Thymus (tissue), 11 donors: Measurements from ENCODE around the gene TRMT10C. TPM values are rescaled to one million over a fixed set of nuclear protein-coding genes. Genes with fewer than 3 reads are reported as not detected.
A peak's percentile ranks its signal among the peaks of the same experiment; 100 is the strongest.
"Not testable (repeated sequence)": the region's sequence is repeated elsewhere in the genome, so short reads cannot be mapped to it uniquely, and the experiment has no call there.

ENCODE experiments used
- DNase-seq, 9 donors: peaks; one replicate each; pipeline ENCODE4 v3.0.0-alpha.2; 2013; ENCODE audit warnings: low spot score in 9 of 9, low read depth in 6 of 9, missing footprints in 1 of 9
- H3K27ac ChIP-seq, 2 donors: one replicate each; pipeline ENCODE4 v1.5.1; 2013; ENCODE audit warnings: control low read depth in 1 of 2, low read depth in 1 of 2, low read length in 1 of 2, mild to moderate bottlenecking in 1 of 2, moderate library complexity in 1 of 2
- H3K27me3 ChIP-seq, 2 donors: one replicate each; pipeline ENCODE4 v1.5.1; 2013; ENCODE audit warnings: low read length in 1 of 2; ENCODE audit not compliant: control insufficient read depth in 2 of 2, insufficient read depth in 1 of 2
- H3K36me3 ChIP-seq, 2 donors: one replicate each; pipeline ENCODE4 v1.5.1; 2013; ENCODE audit warnings: low read length in 1 of 2, mild to moderate bottlenecking in 1 of 2, moderate library complexity in 1 of 2; ENCODE audit not compliant: control insufficient read depth in 2 of 2, insufficient read depth in 2 of 2
- H3K4me1 ChIP-seq, 2 donors: one replicate each; pipeline ENCODE4 v1.5.1; 2013; ENCODE audit warnings: low read length in 2 of 2; ENCODE audit not compliant: control insufficient read depth in 2 of 2, insufficient read depth in 2 of 2
- H3K4me3 ChIP-seq, 2 donors: one replicate each; pipeline ENCODE4 v1.5.1; 2013; ENCODE audit warnings: low read length in 2 of 2, control low read depth in 1 of 2, mild to moderate bottlenecking in 1 of 2
- H3K9me3 ChIP-seq, 2 donors: one replicate each; pipeline ENCODE4 v1.5.1; 2013; ENCODE audit warnings: low read length in 1 of 2, mild to moderate bottlenecking in 1 of 2; ENCODE audit not compliant: control insufficient read depth in 2 of 2, insufficient read depth in 1 of 2
- WGBS: extraction: QIAGEN DNeasy Blood & Tissue Kit; methylation state at CpG from one replicate; pipeline ENCODE4 v1.1.7; 2013; 5-methylcytosine and 5-hydroxymethylcytosine counted together
- polyA plus RNA-seq: library from polyadenylated mRNA; stranded (reverse); fragments of 200-250 nt; gene quantifications from one replicate; pipeline ENCODE4 v1.2.3, GENCODE V29; 2013
- total RNA-seq: library from RNA; stranded (reverse); fragments of 120-200 nt; gene quantifications from one replicate; pipeline ENCODE4 v1.2.4, GENCODE V29; 2013
- donor health status: healthy.

The TRMT10C gene
- total and polyA plus RNA-seq, 2 donors = 28.7 to 28.9 TPM

- not testable (repeated sequence) for DNase-seq, H3K4me3 ChIP-seq, H3K4me1 ChIP-seq, H3K9me3 ChIP-seq, H3K36me3 ChIP-seq, H3K27me3 ChIP-seq, H3K27ac ChIP-seq
- WGBS = 55% methylated on average over 1 of the region's 1 CpG
These were observed 24.7 kb upstream of the TRMT10C start for GRCh38 chr3:101536955-101537354.

- Histone ChIP-seq H3K36me3 (no peaks in the 10 kb centered on the region), H3K9me3 (no peaks in the 10 kb centered on the region), H3K4me3 (no peak overlapping the region), H3K27ac (no peak overlapping the region), H3K4me1 (no peaks in the 10 kb centered on the region), H3K27me3 (no peaks in the 10 kb centered on the region)
- peak in 1 of 9 donors; percentile 33 for DNase-seq
These were observed 18.7 kb upstream of the TRMT10C start for GRCh38 chr3:101542957-101543356.

- Histone ChIP-seq H3K4me3 (no peak overlapping the region), H3K4me1 (no peaks in the 10 kb centered on the region), H3K9me3 (no peaks in the 10 kb centered on the region), H3K27me3 (no peaks in the 10 kb centered on the region), H3K36me3 (no peaks in the 10 kb centered on the region), H3K27ac (no peak overlapping the region)
- no peak for DNase-seq
- WGBS = 93% methylated on average over 1 of the region's 1 CpG
These were observed 17.4 kb upstream of the TRMT10C start for GRCh38 chr3:101544161-101544850.

GRCh38 chr3:101548527-101549105 lies 13.1 kb upstream of the TRMT10C start:
- 90% methylated on average over 2 of the region's 2 CpGs for WGBS
- Histone ChIP-seq H3K9me3 (peaks cover 0 to 2% of the 10 kb centered on the region in 2 donors), H3K36me3 (no peaks in the 10 kb centered on the region), H3K27me3 (no peaks in the 10 kb centered on the region), H3K27ac (no peak overlapping the region), H3K4me3 (no peak overlapping the region), H3K4me1 (no peaks in the 10 kb centered on the region)
- no peak for DNase-seq

- no peaks in the 10 kb centered on the region for H3K4me1 ChIP-seq
- H3K27ac ChIP-seq = no peak overlapping the region
- no peak overlapping the region for H3K4me3 ChIP-seq
- no peaks in the 10 kb centered on the region for H3K27me3 ChIP-seq
- peaks cover 0 to 2% of the 10 kb centered on the region in 2 donors for H3K9me3 ChIP-seq
- no peak for DNase-seq
- WGBS = 86% methylated on average over 1 of the region's 1 CpG
- no peaks in the 10 kb centered on the region for H3K36me3 ChIP-seq
These were observed 12.2 kb upstream of the TRMT10C start for GRCh38 chr3:101549473-101549872.

- H3K4me1 ChIP-seq, H3K27ac ChIP-seq, H3K36me3 ChIP-seq, DNase-seq, H3K9me3 ChIP-seq, H3K4me3 ChIP-seq, H3K27me3 ChIP-seq: not testable (repeated sequence)
- WGBS = 95% methylated on average over 50 of the region's 50 CpGs
These were observed 10.1 kb upstream of the TRMT10C start for GRCh38 chr3:101551359-101552081.

GRCh38 chr3:101553381-101553780 lies 8.3 kb upstream of the TRMT10C start:
- H3K4me3 ChIP-seq, DNase-seq, H3K36me3 ChIP-seq, H3K4me1 ChIP-seq, H3K27ac ChIP-seq, H3K9me3 ChIP-seq, H3K27me3 ChIP-seq: not testable (repeated sequence)
- 93% methylated on average over 5 of the region's 5 CpGs for WGBS

GRCh38 chr3:101556064-101556463 lies 5.6 kb upstream of the TRMT10C start:
- 73% methylated on average over 3 of the region's 3 CpGs for WGBS
- H3K9me3 ChIP-seq = peaks cover 0 to 2% of the 10 kb centered on the region in 2 donors
- H3K36me3 ChIP-seq = no peaks in the 10 kb centered on the region
- no peak overlapping the region for H3K4me3 ChIP-seq
- no peak for DNase-seq
- H3K4me1 ChIP-seq = no peaks in the 10 kb centered on the region
- H3K27me3 ChIP-seq = peaks cover 3 to 6% of the 10 kb centered on the region in 2 donors
- H3K27ac ChIP-seq = no peak overlapping the region

GRCh38 chr3:101567528-101568317 lies 6.1 kb downstream of the TRMT10C start:
- Histone ChIP-seq H3K9me3 (no peaks in the 10 kb centered on the region), H3K27me3 (no peaks in the 10 kb centered on the region), H3K4me1 (peaks cover 11 to 15% of the 10 kb centered on the region in 2 donors), H3K27ac (no peak overlapping the region), H3K36me3 (peaks cover 4 to 31% of the 10 kb centered on the region in 2 donors), H3K4me3 (no peak overlapping the region)
- no peak for DNase-seq
- WGBS = 92% methylated on average over 6 of the region's 6 CpGs
